ENCODE data around the gene GPS1.

The GPS1 gene

GRCh38 chr17:82022310-82022980, 29.3 kb upstream of the GPS1 start, which contains the start of gene CENPX:
TSS of gene CENPX (minus strand) at chr17:82022878. CDS start at chr17:82022861, 17 bp downstream.
- Histone ChIP-seq H3F3A (ENCODE audit: insufficient read depth) (0 out of 2 replicates have a peak, but pooled peaks cover 6% of the 10 kb centered on the region), H3K4me3 (ENCODE audit: insufficient read depth, low read length, poor library complexity, severe bottlenecking) (peak within 1 kb of the TSS; percentile 97), H3K36me3 (ENCODE audit: low read length) (no peaks in the 10 kb centered on the region), H2AFZ (ENCODE audit: low read depth, low read length, severe bottlenecking) (peak within 1 kb of the TSS; percentile 72), H3K4me2 (ENCODE audit: low read depth, low read length, poor library complexity, severe bottlenecking) (peak within 1 kb of the TSS; percentile 89), H3K27ac (ENCODE audit: low read depth, low read length) (peak within 1 kb of the TSS; percentile 73), H3K27me3 (ENCODE audit: low read length) (no peaks in the 10 kb centered on the region), H3K9me2 (replicated peaks; ENCODE audit: insufficient read depth, low read length) (no peaks in the 10 kb centered on the region), H3K9me3 (ENCODE audit: insufficient read depth, low read length) (no peaks in the 10 kb centered on the region), H4K20me1 (ENCODE audit: low read depth, low read length) (no peaks in the 10 kb centered on the region), H3K9ac (ENCODE audit: low read length) (peak within 1 kb of the TSS; percentile 99), H3K79me2 (ENCODE audit: insufficient read depth, low read length) (peaks cover 25% of the 10 kb centered on the region)
- TF ChIP-seq CTCF (IDR thresholded peaks at IDR 0.05; ENCODE audit: insufficient read depth, low read length, poor library complexity, severe bottlenecking) (no peak), EZH2phosphoT487 (conservative IDR thresholded peaks at IDR 0.05; ENCODE audit: low read length) (no peak)

DNA sequence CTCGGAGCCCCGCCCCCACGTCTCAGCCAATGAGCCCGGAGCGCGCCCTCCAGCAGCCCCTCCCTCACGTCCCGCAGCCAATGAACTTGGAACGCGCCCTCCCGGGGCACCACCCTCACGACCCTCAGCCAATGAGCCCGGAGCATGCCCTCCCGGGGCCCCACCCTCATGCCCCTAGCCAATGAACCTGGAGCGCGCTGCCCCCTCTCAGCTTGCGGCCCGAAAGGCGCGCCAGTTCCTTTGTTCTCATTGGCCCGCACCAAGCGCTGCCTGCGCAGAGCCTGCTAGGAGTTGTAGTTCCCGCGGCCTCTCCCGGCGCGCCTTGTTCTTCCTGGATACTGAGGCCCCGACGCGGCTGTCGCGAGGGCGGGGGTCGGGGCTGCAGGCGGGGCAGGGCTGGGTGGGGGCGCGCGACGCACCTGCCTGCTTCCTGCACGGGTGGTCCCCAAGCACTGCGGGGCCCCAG, 28.7 kb upstream of the GPS1 start, which contains the start of gene LRRC45:
Gene LRRC45, plus strand, starts transcription at position 325 of the 466 bp plus-strand sequence. CDS start 339 bp downstream, outside the sequence.
- H3K36me3 ChIP-seq (ENCODE audit: low read length): no peaks in the 10 kb centered on the region
- peak within 1 kb of the TSS; percentile 72 for H2AFZ ChIP-seq (ENCODE audit: low read depth, low read length, severe bottlenecking)
- H3K4me2 ChIP-seq (ENCODE audit: low read depth, low read length, poor library complexity, severe bottlenecking): peak within 1 kb of the TSS; percentile 89
- no peaks in the 10 kb centered on the region for H3K27me3 ChIP-seq (ENCODE audit: low read length)
- peak within 1 kb of the TSS; percentile 73 for H3K27ac ChIP-seq (ENCODE audit: low read depth, low read length)
- no peaks in the 10 kb centered on the region for H3K9me3 ChIP-seq (ENCODE audit: insufficient read depth, low read length)
- peak within 1 kb of the TSS; percentile 97 for H3K4me3 ChIP-seq (ENCODE audit: insufficient read depth, low read length, poor library complexity, severe bottlenecking)
- peak within 1 kb of the TSS; percentile 99 for H3K9ac ChIP-seq (ENCODE audit: low read length)
- no peaks in the 10 kb centered on the region for H3K9me2 ChIP-seq (replicated peaks; ENCODE audit: insufficient read depth, low read length)
- TF ChIP-seq EZH2phosphoT487 (conservative IDR thresholded peaks at IDR 0.05; ENCODE audit: low read length) (no peak), CTCF (IDR thresholded peaks at IDR 0.05; ENCODE audit: insufficient read depth, low read length, poor library complexity, severe bottlenecking) (no peak)
- peaks cover 25% of the 10 kb centered on the region for H3K79me2 ChIP-seq (ENCODE audit: insufficient read depth, low read length)
- H3F3A ChIP-seq (ENCODE audit: insufficient read depth): 0 out of 2 replicates have a peak, but pooled peaks cover 6% of the 10 kb centered on the region
- H4K20me1 ChIP-seq (ENCODE audit: low read depth, low read length): no peaks in the 10 kb centered on the region

- peak overlapping the region; percentile 74 for H3K4me2 ChIP-seq (ENCODE audit: low read depth, low read length, poor library complexity, severe bottlenecking)
- peaks cover 25% of the 10 kb centered on the region for H3K79me2 ChIP-seq (ENCODE audit: insufficient read depth, low read length)
- 0 out of 2 replicates have a peak, but pooled peaks cover 6% of the 10 kb centered on the region for H3F3A ChIP-seq (ENCODE audit: insufficient read depth)
- H3K9me2 ChIP-seq (replicated peaks; ENCODE audit: insufficient read depth, low read length): no peaks in the 10 kb centered on the region
- peak overlapping the region; percentile 87 for H3K9ac ChIP-seq (ENCODE audit: low read length)
- no peaks in the 10 kb centered on the region for H3K9me3 ChIP-seq (ENCODE audit: insufficient read depth, low read length)
- no peak for TF ChIP-seq CTCF (IDR thresholded peaks at IDR 0.05; ENCODE audit: insufficient read depth, low read length, poor library complexity, severe bottlenecking)
- TF ChIP-seq EZH2phosphoT487 (conservative IDR thresholded peaks at IDR 0.05; ENCODE audit: low read length): no peak
- no peaks in the 10 kb centered on the region for H3K27me3 ChIP-seq (ENCODE audit: low read length)
- H3K36me3 ChIP-seq (ENCODE audit: low read length): no peaks in the 10 kb centered on the region
- peak overlapping the region; percentile 14 for H2AFZ ChIP-seq (ENCODE audit: low read depth, low read length, severe bottlenecking)
- H3K27ac ChIP-seq (ENCODE audit: low read depth, low read length): peak overlapping the region; percentile 23
- peak overlapping the region; percentile 80 for H3K4me3 ChIP-seq (ENCODE audit: insufficient read depth, low read length, poor library complexity, severe bottlenecking)
- no peaks in the 10 kb centered on the region for H4K20me1 ChIP-seq (ENCODE audit: low read depth, low read length)
These were observed 28.1 kb upstream of the GPS1 start for GRCh38 chr17:82023447-82024241.
